ENCODE measurements around the gene HGD. TPM values are rescaled to one million over a fixed set of nuclear protein-coding genes. Genes with fewer than 3 reads are reported as not detected.
A peak's percentile ranks its signal among the peaks of the same experiment; 100 is the strongest.

Gene HGD
- total RNA-seq, 1 donor from 2014 or later: 0.49 TPM

- TF ChIP-seq CTCF (IDR thresholded peaks at IDR 0.05; ENCODE audit: borderline replicate concordance): no peak
- Histone ChIP-seq H3K4me3 (no peak overlapping the region), H3K36me3 (no peaks in the 10 kb centered on the region), H3K4me1 (peaks cover 5% of the 10 kb centered on the region), H3K27me3 (ENCODE audit: low read depth) (no peaks in the 10 kb centered on the region), H3K27ac (replicated peaks) (no peak overlapping the region), H3K9me3 (replicated peaks) (no peaks in the 10 kb centered on the region)
- DNase-seq: no peak
- intact Hi-C loops (cut with micrococcal nuclease): no loop called here
These were observed 44.0 kb downstream of the HGD start for GRCh38 chr3:120637851-120638559.

- H3K9me3 ChIP-seq (replicated peaks): no peaks in the 10 kb centered on the region
- no peaks in the 10 kb centered on the region for H3K27me3 ChIP-seq (ENCODE audit: low read depth)
- TF ChIP-seq CTCF (IDR thresholded peaks at IDR 0.05; ENCODE audit: borderline replicate concordance): no peak
- DNase-seq: no peak
- intact Hi-C loops (cut with micrococcal nuclease): no loop called here
- peaks cover 5% of the 10 kb centered on the region for H3K4me1 ChIP-seq
- H3K27ac ChIP-seq (replicated peaks): no peak overlapping the region
- H3K36me3 ChIP-seq: no peaks in the 10 kb centered on the region
- no peak overlapping the region for H3K4me3 ChIP-seq
These were observed 45.1 kb downstream of the HGD start for GRCh38 chr3:120636795-120637401.

GRCh38 chr3:120634539-120634938 lies 47.5 kb downstream of the HGD start:
- Histone ChIP-seq H3K4me1 (peaks cover 5% of the 10 kb centered on the region), H3K27me3 (ENCODE audit: low read depth) (no peaks in the 10 kb centered on the region), H3K27ac (replicated peaks) (peak overlapping the region; percentile 11), H3K4me3 (no peak overlapping the region), H3K9me3 (replicated peaks) (peaks cover 6% of the 10 kb centered on the region), H3K36me3 (no peaks in the 10 kb centered on the region)
- TF ChIP-seq CTCF (IDR thresholded peaks at IDR 0.05; ENCODE audit: borderline replicate concordance): no peak
- intact Hi-C loops (cut with micrococcal nuclease): no loop called here
- DNase-seq: no peak

GRCh38 chr3:120625159-120625586 lies 56.9 kb downstream of the HGD start:
- Histone ChIP-seq H3K4me3 (no peak overlapping the region), H3K9me3 (replicated peaks) (peaks cover 24% of the 10 kb centered on the region), H3K27me3 (ENCODE audit: low read depth) (no peaks in the 10 kb centered on the region), H3K4me1 (no peaks in the 10 kb centered on the region), H3K36me3 (no peaks in the 10 kb centered on the region), H3K27ac (replicated peaks) (no peak overlapping the region)
- no peak for DNase-seq
- TF ChIP-seq CTCF (IDR thresholded peaks at IDR 0.05; ENCODE audit: borderline replicate concordance): no peak
- intact Hi-C loops (cut with micrococcal nuclease): no loop called here

- no peak for TF ChIP-seq CTCF (IDR thresholded peaks at IDR 0.05; ENCODE audit: borderline replicate concordance)
- Histone ChIP-seq H3K9me3 (replicated peaks) (peaks cover 21% of the 10 kb centered on the region), H3K36me3 (no peaks in the 10 kb centered on the region), H3K4me1 (no peaks in the 10 kb centered on the region), H3K4me3 (no peak overlapping the region), H3K27ac (replicated peaks) (no peak overlapping the region), H3K27me3 (ENCODE audit: low read depth) (no peaks in the 10 kb centered on the region)
- intact Hi-C loops (cut with micrococcal nuclease): no loop called here
- no peak for DNase-seq
These were observed 58.3 kb downstream of the HGD start for GRCh38 chr3:120623727-120624093.
